Spleen (tissue), 7 donors: Measurements from ENCODE around the gene NTNG1.

Experiments used
- POLR2A ChIP-seq, 3 donors: fragments of 450-650 bp; IDR thresholded peaks; one replicate each; pipeline ENCODE4 v1.5.1; 2017; ENCODE audit warnings: antibody characterized with exemption in 3 of 3, mild to moderate bottlenecking in 1 of 3
- TF ChIP-seq, protein P1 (sequence below), 11 experiments: fragments of 200-600 bp in 7 of 11; fragments of 450-650 bp in 4 of 11; sonication (generic) in 4 of 11; IDR thresholded peaks in 8 of 11; conservative IDR thresholded peaks in 3 of 11; 1 replicate in 7 of 11; 2 replicates in 4 of 11; pipeline versions ENCODE4 v1.4.0 to v1.8.0; 2016 to 2021; ENCODE audit warnings: antibody characterized with exemption in 11 of 11, inconsistent platforms in 4 of 11, mild to moderate bottlenecking in 1 of 11
- donor health status: DM: no; HTN: no; CAD: no; lungs with moderate emphysema.
- donor health status: DM: no; HTN: no; CAD: no.
- donor health status: DM: no; HTN: no; CAD: no.

DNA sequence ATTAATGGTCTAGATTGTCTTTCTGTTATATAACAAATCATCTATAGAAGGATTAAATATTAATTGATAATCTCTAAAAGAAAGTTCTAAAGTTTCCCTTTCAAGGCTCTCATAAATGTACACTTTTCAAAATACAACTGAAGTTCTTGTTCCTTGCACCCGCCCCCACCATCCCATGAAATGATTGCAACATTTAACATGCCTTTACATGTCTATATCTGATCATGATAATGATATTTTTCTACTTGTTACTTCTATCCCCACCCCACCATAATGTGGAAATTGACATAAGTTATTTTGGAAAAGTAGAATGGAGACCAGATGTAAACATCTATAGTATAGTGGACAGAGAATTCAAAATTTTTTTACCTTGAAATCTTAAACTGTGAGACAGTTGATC is 186.6 kb downstream of the NTNG1 start:
- TF ChIP-seq POLR2A (IDR thresholded peaks at IDR 0.05): no peak
- TF ChIP-seq, protein P1, sequence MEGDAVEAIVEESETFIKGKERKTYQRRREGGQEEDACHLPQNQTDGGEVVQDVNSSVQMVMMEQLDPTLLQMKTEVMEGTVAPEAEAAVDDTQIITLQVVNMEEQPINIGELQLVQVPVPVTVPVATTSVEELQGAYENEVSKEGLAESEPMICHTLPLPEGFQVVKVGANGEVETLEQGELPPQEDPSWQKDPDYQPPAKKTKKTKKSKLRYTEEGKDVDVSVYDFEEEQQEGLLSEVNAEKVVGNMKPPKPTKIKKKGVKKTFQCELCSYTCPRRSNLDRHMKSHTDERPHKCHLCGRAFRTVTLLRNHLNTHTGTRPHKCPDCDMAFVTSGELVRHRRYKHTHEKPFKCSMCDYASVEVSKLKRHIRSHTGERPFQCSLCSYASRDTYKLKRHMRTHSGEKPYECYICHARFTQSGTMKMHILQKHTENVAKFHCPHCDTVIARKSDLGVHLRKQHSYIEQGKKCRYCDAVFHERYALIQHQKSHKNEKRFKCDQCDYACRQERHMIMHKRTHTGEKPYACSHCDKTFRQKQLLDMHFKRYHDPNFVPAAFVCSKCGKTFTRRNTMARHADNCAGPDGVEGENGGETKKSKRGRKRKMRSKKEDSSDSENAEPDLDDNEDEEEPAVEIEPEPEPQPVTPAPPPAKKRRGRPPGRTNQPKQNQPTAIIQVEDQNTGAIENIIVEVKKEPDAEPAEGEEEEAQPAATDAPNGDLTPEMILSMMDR (IDR thresholded peaks at IDR 0.05 in 8 of 11, conservative IDR thresholded peaks at IDR 0.05 in 3 of 11): no peak
